Panc1 (cell line): Measurements from ENCODE around the gene NOTCH3. TPM values are rescaled to one million over a fixed set of nuclear protein-coding genes. Genes with fewer than 3 reads are reported as not detected.

ENCODE experiments used
- ATAC-seq: fragments of 200-7000 bp; cut with Tn5 transposase; 2 replicates; pipeline ENCODE4 v1.9.1; 2020; ENCODE audit warnings: mild to moderate bottlenecking, moderate library complexity
- BruUV-seq: library from RNA; stranded (reverse); fragments of 400-500 nt; replicated peaks from 2 replicates; lab custom pipeline; 2021; lab: Mats Ljungman, UMichigan
- CTCF ChIA-PET: fragments of 300-600 bp; sonication (Branson Sonifier 250); formaldehyde crosslinking; loops from one replicate; lab custom pipeline; 2022; ENCODE audit warnings: antibody characterized with exemption; lab: Charles Lee
- POLR2A ChIA-PET: fragments of 300-600 bp; sonication (Branson Sonifier 250); formaldehyde crosslinking; loops from one replicate; lab custom pipeline; 2022; ENCODE audit warnings: antibody characterized with exemption; lab: Charles Lee
- DNase-seq: peaks from one replicate; pipeline ENCODE4 v3.0.0-alpha.2; 2010; ENCODE audit warnings: low read depth, low spot score
- H3K27ac ChIP-seq: 2 replicates; pipeline ENCODE4 v1.5.1; 2011; ENCODE audit warnings: mild to moderate bottlenecking, low read length, inconsistent platforms
- H3K27me3 ChIP-seq: fragments of 200-500 bp; sonication (Bioruptor generic); 2 replicates; pipeline ENCODE4 v1.6.0; 2014; ENCODE audit warnings: low read length, inconsistent platforms; ENCODE audit not compliant: control insufficient read depth, insufficient read depth
- H3K36me3 ChIP-seq: fragments of 200-500 bp; sonication (Bioruptor generic); 2 replicates; pipeline ENCODE4 v1.5.1; 2014; ENCODE audit warnings: inconsistent platforms, mild to moderate bottlenecking, low read length, moderate library complexity; ENCODE audit not compliant: control insufficient read depth, insufficient read depth
- H3K4me1 ChIP-seq: 2 replicates; pipeline ENCODE4 v1.5.1; 2011; ENCODE audit warnings: inconsistent platforms, mild to moderate bottlenecking, low read length, moderate library complexity; ENCODE audit not compliant: control insufficient read depth, insufficient read depth
- H3K4me3 ChIP-seq, 2 experiments: 2 replicates each; pipeline ENCODE4 v1.5.1; 2011 to 2012; ENCODE audit warnings: low read depth in 2 of 2, low read length in 2 of 2, mild to moderate bottlenecking in 2 of 2, inconsistent platforms in 1 of 2, moderate library complexity in 1 of 2
- H3K9me3 ChIP-seq: fragments of 200-500 bp; sonication (Bioruptor generic); 2 replicates; pipeline ENCODE4 v1.5.1; 2014; ENCODE audit warnings: low read depth, mild to moderate bottlenecking, inconsistent platforms, low read length, moderate library complexity; ENCODE audit not compliant: control insufficient read depth, insufficient read depth
- POLR2AphosphoS5 ChIP-seq: IDR thresholded peaks from 2 replicates; pipeline ENCODE4 v1.6.1; 2012; ENCODE audit warnings: mild to moderate bottlenecking, low read depth, low read length, moderate library complexity
- SIN3A ChIP-seq: IDR thresholded peaks from 2 replicates; pipeline ENCODE4 v1.6.1; 2012; ENCODE audit warnings: low read depth, mild to moderate bottlenecking, low read length, moderate library complexity, borderline replicate concordance; ENCODE audit not compliant: insufficient read depth
- TCF7L2 ChIP-seq: IDR thresholded peaks from 2 replicates; pipeline ENCODE4 v1.6.1; 2011; ENCODE audit warnings: mild to moderate bottlenecking, low read depth, low read length, inconsistent platforms
- in situ Hi-C: cut with HindIII; loops from 2 replicates; pipeline ENCODE4 v1.10.0; 2016; ENCODE audit warnings: low sequenced_read_pairs, low pct_unique_long_range_greater_than_20kb
- intact Hi-C: fragments of 100-400 bp; cut with micrococcal nuclease; formaldehyde crosslinking; loops from one replicate; pipeline ENCODE4 v1.10.0; 2022; ENCODE audit not compliant: unreplicated experiment
- total RNA-seq: library from RNA; stranded (reverse); gene quantifications from one replicate; pipeline ENCODE4 v1.2.1, GENCODE V29; 2021; ENCODE audit not compliant: unreplicated experiment
- TF ChIP-seq, protein P1 (sequence below): fragments of 450-650 bp; IDR thresholded peaks from 2 replicates; pipeline ENCODE4 v1.5.1; 2017; ENCODE audit warnings: mild to moderate bottlenecking
- TF ChIP-seq, protein P2 (sequence below), 2 experiments: IDR thresholded peaks; 2 replicates each; pipeline ENCODE4 v1.6.1; 2011 to 2012; ENCODE audit warnings: low read depth in 2 of 2, control low read depth in 1 of 2, low read length in 1 of 2, mild to moderate bottlenecking in 1 of 2, moderate library complexity in 1 of 2; ENCODE audit not compliant: insufficient read depth in 1 of 2

The NOTCH3 gene
- total RNA-seq, 1 experiment from 2014 or later, result 5.3 TPM

DNA sequence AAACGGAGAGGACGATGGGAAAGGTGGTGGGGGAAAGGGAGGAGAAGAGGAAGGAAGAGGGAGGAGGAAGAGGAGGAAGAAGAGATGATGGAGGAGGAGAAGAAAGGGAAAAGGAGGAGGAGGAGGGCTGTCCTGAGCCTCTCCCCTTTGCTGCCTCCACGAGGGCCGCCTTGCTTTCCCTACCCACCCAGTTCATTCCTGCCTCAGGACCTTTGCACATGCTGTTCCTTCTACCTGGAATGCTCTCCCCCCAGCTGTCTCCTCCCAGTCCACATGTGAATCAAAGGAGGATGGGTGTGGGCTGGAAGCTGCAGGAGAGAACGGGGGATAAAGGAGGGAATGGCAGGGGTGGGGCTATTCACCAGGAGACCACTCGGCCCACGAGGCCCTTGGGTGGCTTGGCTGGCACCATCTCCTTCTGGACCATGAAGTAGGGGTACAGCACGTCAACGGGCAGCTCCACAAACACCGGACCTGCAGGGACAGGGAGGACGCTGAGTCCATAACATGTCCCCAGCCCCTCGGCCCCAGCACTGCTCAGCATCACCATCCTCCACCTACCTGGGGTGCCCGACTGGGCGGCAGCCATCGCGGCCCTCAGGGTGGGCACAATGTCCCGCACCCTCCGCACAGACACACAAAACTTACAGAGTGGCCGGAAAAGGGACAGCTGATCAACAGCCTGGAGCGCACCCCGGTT is 78.3 kb downstream of the NOTCH3 start:
- no TSS peak for BruUV-seq
- in situ Hi-C loops (no loop called here), intact Hi-C loops (no loop called here)
- TF ChIP-seq TCF7L2, result no peak
- TF ChIP-seq, protein P1, sequence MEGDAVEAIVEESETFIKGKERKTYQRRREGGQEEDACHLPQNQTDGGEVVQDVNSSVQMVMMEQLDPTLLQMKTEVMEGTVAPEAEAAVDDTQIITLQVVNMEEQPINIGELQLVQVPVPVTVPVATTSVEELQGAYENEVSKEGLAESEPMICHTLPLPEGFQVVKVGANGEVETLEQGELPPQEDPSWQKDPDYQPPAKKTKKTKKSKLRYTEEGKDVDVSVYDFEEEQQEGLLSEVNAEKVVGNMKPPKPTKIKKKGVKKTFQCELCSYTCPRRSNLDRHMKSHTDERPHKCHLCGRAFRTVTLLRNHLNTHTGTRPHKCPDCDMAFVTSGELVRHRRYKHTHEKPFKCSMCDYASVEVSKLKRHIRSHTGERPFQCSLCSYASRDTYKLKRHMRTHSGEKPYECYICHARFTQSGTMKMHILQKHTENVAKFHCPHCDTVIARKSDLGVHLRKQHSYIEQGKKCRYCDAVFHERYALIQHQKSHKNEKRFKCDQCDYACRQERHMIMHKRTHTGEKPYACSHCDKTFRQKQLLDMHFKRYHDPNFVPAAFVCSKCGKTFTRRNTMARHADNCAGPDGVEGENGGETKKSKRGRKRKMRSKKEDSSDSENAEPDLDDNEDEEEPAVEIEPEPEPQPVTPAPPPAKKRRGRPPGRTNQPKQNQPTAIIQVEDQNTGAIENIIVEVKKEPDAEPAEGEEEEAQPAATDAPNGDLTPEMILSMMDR, result no peak
- TF ChIP-seq, protein P2, sequence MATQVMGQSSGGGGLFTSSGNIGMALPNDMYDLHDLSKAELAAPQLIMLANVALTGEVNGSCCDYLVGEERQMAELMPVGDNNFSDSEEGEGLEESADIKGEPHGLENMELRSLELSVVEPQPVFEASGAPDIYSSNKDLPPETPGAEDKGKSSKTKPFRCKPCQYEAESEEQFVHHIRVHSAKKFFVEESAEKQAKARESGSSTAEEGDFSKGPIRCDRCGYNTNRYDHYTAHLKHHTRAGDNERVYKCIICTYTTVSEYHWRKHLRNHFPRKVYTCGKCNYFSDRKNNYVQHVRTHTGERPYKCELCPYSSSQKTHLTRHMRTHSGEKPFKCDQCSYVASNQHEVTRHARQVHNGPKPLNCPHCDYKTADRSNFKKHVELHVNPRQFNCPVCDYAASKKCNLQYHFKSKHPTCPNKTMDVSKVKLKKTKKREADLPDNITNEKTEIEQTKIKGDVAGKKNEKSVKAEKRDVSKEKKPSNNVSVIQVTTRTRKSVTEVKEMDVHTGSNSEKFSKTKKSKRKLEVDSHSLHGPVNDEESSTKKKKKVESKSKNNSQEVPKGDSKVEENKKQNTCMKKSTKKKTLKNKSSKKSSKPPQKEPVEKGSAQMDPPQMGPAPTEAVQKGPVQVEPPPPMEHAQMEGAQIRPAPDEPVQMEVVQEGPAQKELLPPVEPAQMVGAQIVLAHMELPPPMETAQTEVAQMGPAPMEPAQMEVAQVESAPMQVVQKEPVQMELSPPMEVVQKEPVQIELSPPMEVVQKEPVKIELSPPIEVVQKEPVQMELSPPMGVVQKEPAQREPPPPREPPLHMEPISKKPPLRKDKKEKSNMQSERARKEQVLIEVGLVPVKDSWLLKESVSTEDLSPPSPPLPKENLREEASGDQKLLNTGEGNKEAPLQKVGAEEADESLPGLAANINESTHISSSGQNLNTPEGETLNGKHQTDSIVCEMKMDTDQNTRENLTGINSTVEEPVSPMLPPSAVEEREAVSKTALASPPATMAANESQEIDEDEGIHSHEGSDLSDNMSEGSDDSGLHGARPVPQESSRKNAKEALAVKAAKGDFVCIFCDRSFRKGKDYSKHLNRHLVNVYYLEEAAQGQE (IDR thresholded peaks at IDR 0.05; ENCODE audit: insufficient read depth in 1 of 2, low read depth in 2 of 2, low read length in 1 of 2), result no peak
- TF ChIP-seq SIN3A, result no peak
- no peaks in the 10 kb centered on the region for H3K9me3 ChIP-seq
- no peaks in the 10 kb centered on the region for H3K36me3 ChIP-seq
- DNase-seq, result no peak
- no peak overlapping the region for H3K27ac ChIP-seq
- no peaks in the 10 kb centered on the region for H3K27me3 ChIP-seq
- H3K4me3 ChIP-seq, result no peak overlapping the region
- CTCF ChIA-PET, result no interaction called here
- no peak for ATAC-seq
- peaks cover 11% of the 10 kb centered on the region for H3K4me1 ChIP-seq
- POLR2A ChIA-PET, result interaction anchor here (0.6 kb wide), 1 partner anchor 54 kb away, joined by 18 read pairs; no protein-coding TSS in a partner anchor

DNA sequence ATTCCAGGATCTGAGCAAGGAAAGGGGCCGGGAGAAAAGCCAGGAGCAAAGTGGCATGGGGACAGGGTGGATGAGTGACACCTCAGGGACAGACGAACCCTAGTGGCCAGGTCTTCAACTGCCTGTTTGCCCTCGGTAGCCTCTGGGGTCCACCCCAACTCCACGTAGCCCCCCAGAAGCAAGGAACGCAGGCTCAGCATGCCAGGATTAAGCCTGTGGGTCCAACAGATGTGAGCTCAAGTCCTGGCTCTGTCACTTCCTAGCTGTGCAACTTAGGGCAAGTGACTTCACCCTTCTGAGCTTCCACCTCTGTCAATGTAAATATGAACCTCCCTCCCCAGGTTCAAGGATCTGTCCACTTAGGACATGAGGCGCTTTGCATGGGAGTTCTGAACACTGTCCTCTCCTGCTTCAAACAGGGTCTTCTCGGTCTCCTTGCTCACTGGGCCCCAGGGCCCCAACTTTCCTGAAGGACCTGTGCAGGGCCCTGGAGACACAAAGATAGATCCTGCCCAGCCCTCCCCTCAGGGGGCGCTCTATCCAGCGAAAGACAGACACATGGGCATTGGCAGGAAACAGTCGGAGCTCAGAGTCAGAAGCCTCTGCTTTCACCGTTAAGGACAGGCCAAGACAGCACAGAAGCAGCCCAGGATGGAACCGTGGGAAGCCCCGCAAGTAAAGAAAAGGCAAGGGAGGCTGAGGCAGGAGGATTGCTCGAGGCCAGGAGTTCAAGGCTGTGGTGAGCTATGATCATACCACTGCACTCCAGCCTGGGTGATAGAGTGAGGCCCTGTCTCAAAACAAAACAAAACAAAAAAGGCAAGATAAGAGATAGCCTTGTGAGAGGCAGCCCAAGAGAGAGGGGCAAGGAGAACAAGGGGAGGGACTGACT is 80.4 kb downstream of the NOTCH3 start:
- ATAC-seq (no peak), DNase-seq (no peak)
- TF ChIP-seq SIN3A (no peak), TCF7L2 (no peak), POLR2AphosphoS5 (no peak)
- TF ChIP-seq, protein P2 (IDR thresholded peaks at IDR 0.05; ENCODE audit: insufficient read depth in 1 of 2, low read depth in 2 of 2, low read length in 1 of 2), result no peak
- TF ChIP-seq, protein P1, result no peak
- in situ Hi-C loops, result no loop called here
- intact Hi-C loops, result no loop called here
- H3K4me3 ChIP-seq, result no peak overlapping the region
- ChIA-PET CTCF (no interaction called here), POLR2A (no interaction called here)
- peaks cover 7% of the 10 kb centered on the region for H3K4me1 ChIP-seq
- H3K9me3 ChIP-seq, result no peaks in the 10 kb centered on the region
- no TSS peak for BruUV-seq
- no peak overlapping the region for H3K27ac ChIP-seq
- H3K27me3 ChIP-seq, result no peaks in the 10 kb centered on the region
- no peaks in the 10 kb centered on the region for H3K36me3 ChIP-seq
